Fibroblast of pulmonary artery (primary cell): ENCODE data around the gene SLC9A9.
"Not testable (repeated sequence)": the region's sequence is repeated elsewhere in the genome, so short reads cannot be mapped to it uniquely, and the experiment has no call there.

Experiments
- DNase-seq: peaks from one replicate; pipeline ENCODE4 v3.0.0-alpha.2; 2010; ENCODE audit warnings: low read depth
- H3K4me3 ChIP-seq: replicated peaks from 2 replicates; pipeline ENCODE4 v1.5.1; 2011; ENCODE audit warnings: low read depth, mild to moderate bottlenecking, control low read depth, low read length, moderate library complexity
- CTCF ChIP-seq: IDR thresholded peaks from 2 replicates; pipeline ENCODE4 v1.5.1; 2011; ENCODE audit warnings: mild to moderate bottlenecking, control low read depth, low read length, inconsistent platforms; ENCODE audit errors: missing control alignments

The SLC9A9 gene

GRCh38 chr3:143806038-143806437 is 42.2 kb downstream of the SLC9A9 start:
- no peak for DNase-seq
- H3K4me3 ChIP-seq, result no peak overlapping the region
- TF ChIP-seq CTCF, result no peak

GRCh38 chr3:143805476-143805875 is 42.8 kb downstream of the SLC9A9 start:
- not testable (repeated sequence) for H3K4me3 ChIP-seq, DNase-seq

GRCh38 chr3:143801046-143801445 is 47.2 kb downstream of the SLC9A9 start:
- not testable (repeated sequence) for DNase-seq, H3K4me3 ChIP-seq

GRCh38 chr3:143798151-143798550 is 50.1 kb downstream of the SLC9A9 start:
- DNase-seq, H3K4me3 ChIP-seq: not testable (repeated sequence)

- TF ChIP-seq CTCF, result no peak
- no peak overlapping the region for H3K4me3 ChIP-seq
- no peak for DNase-seq
Observed at GRCh38 chr3:143795874-143796273, 52.4 kb downstream of the SLC9A9 start.

- no peak for TF ChIP-seq CTCF
- H3K4me3 ChIP-seq, result no peak overlapping the region
Observed at GRCh38 chr3:143794793-143795462, 53.3 kb downstream of the SLC9A9 start.

GRCh38 chr3:143793971-143794370 is 54.3 kb downstream of the SLC9A9 start:
- H3K4me3 ChIP-seq, result no peak overlapping the region
- no peak for DNase-seq
- no peak for TF ChIP-seq CTCF

More at GRCh38 chr3:143794793-143795462, 53.3 kb downstream of the SLC9A9 start:
- DNase-seq, result no peak

- no peak for TF ChIP-seq CTCF
- no peak for DNase-seq
- no peak overlapping the region for H3K4me3 ChIP-seq
Observed at GRCh38 chr3:143791386-143791785, 56.9 kb downstream of the SLC9A9 start.
